ENCODE data around the gene PRKD2.
A peak's percentile ranks its signal among the peaks of the same experiment; 100 is the strongest.
"Not testable (repeated sequence)": the region's sequence is repeated elsewhere in the genome, so short reads cannot be mapped to it uniquely, and the experiment has no call there.

The PRKD2 gene

DNA sequence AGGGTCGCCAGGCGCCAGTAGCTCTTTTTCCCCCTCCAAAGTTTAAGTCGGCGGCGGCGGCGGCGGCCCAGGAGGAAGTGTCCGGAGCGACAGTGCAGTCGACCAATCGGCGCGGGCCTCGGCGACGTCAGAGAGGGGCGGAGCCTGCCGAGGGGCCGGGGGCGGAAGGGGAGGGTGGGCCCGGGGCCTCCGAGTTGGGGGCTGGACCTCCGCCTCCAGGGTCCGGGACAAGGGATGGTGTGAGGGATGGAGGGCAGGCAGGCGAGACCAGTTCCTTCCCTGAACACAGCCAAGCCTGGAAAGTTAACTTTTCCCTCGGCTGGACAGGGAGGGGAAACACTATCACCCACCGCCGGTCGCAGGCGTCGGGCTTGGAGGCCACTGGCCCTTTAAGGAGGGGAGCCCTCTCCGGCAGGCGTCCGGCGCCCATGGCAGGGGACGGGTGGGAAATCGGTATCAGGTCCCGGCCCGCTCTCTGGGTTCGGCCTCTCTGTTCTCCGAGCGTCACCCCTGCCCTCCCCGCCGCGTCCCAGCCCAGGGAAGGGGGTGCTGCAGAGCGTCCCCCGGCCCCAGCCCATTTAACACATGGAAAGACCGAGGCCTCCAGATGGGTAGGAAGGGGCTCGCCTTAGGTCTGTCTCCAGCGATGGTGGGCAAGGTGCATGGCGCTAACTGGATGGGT, at the start of gene PRKD2:
Gene PRKD2 (minus strand): TSS at position 81 of the 682 bp plus-strand sequence. CDS start 744 bp downstream, outside the sequence.
- DNase-seq = peak; percentile 25

DNA sequence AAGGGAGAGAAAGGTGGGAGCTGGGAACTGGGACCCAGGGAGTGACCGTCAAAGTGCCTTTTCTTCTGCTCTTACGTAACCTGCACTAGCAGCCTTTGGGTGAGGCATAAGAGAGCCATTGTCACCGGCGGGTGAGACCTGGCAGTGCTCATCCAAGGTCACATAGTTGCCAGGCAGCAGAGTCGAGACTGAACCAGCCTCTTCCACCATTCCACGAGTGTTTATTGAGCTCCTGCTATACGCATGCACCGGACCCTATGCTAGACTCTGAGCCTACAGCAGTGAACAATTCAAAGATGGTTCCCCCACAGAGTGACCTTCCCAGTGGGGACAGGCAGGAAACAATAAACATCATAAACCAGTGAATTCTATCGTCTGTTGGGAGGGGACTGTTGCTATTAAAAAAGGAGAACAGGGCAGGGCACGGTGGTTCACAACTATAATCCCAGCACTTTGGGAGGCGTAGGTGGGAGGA, 47.9 kb upstream of the PRKD2 start:
- no peak for DNase-seq

DNA sequence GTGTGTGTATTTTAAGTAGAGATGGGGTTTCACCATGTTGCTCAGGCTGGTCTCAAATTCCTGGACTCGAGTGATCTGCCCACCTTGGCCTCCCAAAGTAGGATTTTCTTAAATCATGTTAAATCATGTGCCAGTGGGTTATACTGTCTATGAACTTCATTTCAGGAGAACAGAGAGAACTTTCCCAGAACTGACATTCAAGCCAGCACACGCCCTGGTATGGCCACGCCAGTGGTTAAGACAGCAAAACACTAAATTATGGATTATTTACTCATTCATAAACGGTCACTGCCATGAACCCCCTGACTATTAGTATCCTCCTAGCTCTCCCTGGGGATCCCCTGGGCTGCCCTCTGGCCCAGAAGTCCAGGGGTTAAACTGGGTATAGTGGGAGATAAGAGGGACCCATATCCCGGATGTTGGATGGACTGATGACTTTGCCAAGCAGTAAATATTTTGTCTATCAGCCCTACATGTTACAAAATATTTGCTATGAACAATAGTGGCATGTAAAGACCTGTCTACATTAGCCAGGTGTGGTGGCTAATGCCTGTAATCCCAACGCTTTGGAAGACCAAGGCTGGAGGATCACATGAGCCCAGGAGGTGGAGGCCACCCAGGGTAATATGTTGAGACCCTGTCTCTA, 45.5 kb upstream of the PRKD2 start:
- DNase-seq = no peak

DNA sequence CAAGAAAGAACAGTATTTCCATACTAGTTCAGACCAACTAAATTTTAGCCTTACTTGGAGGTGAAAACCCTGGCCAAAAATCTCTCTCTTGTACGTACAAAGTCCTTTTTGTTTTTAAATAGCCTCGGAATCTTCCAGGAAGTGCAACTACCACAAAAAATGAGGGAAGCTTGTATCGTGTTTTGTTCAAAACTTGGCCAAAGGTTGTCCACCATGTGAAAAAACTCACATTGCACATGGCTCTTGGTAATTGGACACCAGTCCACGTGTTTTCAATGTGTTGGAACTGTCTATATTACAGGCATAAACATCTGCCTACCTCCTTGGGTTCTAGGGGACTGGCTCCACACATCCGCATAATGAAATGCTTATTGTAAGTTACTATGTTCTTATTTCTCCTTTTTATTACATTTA, 44.5 kb upstream of the PRKD2 start:
- DNase-seq = no peak

DNA sequence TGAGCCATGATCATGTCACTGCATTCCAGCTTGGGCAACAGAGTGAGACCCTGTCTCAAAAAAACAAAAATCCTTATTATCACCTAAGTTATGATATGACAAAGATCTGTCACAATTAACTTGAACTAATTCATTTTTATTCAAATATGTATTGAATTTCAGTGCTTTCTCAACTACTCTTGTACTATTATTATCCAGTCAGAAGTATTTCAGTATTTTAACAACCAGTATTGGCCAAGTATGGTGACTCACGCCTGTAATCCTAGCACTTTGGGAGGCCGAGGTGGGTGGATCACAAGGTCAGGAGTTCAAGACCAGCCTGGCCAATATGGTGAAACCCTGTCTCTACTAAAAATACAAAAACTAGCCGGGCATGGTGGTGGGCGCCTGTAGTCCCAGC, 44.0 kb upstream of the PRKD2 start:
- not testable (repeated sequence) for DNase-seq

DNA sequence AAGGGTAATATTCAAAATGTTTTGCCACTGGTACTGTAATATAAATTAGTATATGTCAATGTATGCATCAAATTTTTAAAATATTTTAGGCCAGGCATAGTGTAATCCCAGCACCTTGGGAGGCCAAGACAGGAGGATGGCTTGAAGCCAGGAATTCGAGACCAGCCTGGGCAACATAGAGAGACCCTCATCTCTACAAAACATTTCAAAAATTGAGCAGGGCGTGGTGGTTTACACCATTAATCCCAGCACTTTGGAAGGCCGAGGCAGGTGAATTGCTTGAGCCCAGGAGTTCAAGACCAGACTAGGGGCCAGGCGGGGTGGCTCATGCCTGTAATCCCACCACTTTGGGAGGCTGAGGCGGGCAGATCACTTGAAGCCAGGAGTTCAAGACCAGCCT, 43.4 kb upstream of the PRKD2 start:
- no peak for DNase-seq

DNA sequence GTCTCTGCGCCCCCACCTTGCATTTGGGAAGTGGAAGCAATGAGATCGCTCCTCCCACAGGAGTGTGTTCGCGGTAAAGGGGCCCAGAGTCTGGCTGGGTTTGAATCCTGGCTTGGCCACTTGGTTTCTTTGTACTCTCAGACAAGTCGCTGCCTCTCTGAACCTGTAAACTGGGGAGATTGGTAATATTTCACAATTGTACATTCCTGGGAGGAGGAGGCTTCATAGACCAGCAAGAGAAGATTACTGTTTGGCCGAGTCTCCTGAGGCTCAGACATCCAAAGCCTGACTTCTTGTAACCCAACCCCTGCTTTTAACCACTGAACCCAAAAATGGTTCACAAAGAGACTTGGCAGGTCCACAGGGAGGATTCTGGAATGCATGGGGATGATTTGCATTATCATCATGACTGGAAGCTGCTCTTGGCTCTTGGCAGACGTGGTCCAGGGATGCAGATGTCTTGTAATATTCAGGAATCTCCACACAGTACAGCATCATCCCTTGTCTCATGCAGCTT, 43.0 kb upstream of the PRKD2 start:
- DNase-seq = no peak

DNA sequence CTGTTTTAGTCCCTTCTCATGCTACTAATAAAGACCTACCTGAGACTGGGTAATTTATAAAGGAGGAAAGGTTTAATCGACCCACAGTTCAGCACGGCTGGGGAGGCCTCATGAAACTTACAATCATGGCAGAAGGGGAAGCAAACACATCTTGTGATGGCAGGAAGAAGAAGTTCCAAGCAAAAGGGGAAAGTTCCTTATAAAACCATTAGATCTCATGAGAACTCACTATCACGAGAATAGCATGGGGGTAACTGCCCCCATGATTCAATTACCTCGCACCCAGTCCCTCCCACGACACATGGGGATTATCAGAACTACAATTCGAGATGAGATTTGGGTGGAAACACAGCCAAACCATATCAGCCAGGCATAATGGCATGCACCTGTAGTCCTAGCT, 42.3 kb upstream of the PRKD2 start:
- no peak for DNase-seq

DNA sequence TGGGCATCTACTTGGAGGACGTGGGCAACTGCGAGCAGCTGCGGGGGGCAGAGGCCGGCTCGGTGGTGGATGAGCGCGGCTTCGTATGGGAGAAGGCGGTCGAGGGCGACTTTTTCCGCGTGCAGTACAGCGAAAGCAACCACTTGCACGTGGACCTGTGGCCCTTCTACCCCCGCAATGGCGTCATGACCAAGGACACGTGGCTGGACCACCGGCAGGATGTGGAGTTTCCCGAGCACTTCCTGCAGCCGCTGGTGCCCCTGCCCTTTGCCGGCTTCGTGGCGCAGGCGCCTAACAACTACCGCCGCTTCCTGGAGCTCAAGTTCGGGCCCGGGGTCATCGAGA, 39.6 kb upstream of the PRKD2 start:
- no peak for DNase-seq

DNA sequence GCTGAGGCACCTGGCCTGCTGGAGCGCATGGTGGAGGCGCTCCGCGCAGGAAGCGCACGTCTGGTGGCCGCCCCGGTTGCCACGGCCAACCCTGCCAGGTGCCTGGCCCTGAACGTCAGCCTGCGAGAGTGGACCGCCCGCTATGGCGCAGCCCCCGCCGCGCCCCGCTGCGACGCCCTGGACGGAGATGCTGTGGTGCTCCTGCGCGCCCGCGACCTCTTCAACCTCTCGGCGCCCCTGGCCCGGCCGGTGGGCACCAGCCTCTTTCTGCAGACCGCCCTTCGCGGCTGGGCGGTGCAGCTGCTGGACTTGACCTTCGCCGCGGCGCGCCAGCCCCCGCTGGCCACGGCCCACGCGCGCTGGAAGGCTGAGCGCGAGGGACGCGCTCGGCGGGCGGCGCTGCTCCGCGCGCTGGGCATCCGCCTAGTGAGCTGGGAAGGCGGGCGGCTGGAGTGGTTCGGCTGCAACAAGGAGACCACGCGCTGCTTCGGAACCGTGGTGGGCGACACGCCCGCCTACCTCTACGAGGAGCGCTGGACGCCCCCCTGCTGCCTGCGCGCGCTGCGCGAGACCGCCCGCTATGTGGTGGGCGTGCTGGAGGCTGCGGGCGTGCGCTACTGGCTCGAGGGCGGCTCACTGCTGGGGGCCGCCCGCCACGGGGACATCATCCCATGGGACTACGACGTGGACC, 39.1 kb upstream of the PRKD2 start:
- no peak for DNase-seq

DNA sequence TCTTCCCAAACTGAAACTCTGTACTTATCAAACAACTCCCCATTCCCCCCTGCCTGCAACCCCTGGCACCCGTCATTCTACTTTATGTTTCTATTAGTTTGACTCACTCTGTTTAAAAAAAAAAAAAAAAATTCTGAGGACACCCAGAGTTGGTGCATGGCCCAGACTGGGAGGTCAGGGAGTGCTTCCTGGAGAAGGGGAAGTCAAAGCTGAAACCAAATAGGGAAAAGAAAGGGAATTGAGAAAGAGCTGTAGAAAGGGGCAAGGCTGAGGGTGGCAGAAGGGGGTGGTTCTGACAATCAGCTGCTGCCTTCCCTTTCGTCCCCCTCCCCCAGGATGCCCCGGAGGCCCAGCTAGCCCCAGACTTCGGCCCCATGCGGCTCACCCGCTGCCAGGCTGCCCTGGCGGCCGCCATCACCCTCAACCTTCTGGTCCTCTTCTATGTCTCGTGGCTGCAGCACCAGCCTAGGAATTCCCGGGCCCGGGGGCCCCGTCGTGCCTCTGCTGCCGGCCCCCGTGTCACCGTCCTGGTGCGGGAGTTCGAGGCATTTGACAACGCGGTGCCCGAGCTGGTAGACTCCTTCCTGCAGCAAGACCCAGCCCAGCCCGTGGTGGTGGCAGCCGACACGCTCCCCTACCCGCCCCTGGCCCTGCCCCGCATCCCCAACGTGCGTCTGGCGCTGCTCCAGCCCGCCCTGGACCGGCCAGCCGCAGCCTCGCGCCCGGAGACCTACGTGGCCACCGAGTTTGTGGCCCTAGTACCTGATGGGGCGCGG, 38.4 kb upstream of the PRKD2 start:
- DNase-seq = no peak

DNA sequence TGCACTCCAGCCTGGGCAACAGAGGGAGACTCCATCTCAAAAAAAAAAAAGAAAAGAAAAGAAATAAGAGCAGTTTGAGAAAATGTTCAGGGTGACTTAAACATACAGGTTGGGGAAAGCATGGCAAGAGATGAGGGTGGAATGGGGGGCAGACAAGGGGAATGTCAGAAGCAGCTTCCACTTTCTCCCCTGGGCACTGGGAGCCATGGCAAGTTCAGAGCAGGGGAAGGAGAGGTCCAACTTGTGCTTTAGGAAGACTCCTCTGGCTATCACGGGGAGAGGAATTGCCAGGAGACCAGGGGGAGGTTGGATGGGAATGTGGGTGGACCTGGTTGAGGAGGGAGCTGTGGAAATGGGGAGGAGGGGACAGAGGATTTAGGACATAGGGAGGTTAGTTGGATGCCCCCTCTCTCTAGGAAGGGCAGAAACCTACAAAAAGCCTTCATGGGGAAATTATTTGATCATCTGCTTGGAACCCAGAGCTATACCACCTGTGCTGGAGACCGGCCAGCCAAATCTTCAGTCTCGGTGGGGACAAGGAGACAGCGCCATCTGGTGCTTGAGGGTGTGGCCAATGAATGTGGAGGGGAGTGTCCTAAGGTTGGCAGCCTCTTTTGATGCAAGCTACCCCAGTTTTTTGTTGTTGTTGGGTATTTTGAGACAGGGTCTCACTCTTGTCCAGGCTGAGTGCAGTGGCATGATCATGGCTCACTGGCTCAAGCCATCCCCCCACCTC, 36.7 kb upstream of the PRKD2 start:
- DNase-seq = peak; percentile 77

DNA sequence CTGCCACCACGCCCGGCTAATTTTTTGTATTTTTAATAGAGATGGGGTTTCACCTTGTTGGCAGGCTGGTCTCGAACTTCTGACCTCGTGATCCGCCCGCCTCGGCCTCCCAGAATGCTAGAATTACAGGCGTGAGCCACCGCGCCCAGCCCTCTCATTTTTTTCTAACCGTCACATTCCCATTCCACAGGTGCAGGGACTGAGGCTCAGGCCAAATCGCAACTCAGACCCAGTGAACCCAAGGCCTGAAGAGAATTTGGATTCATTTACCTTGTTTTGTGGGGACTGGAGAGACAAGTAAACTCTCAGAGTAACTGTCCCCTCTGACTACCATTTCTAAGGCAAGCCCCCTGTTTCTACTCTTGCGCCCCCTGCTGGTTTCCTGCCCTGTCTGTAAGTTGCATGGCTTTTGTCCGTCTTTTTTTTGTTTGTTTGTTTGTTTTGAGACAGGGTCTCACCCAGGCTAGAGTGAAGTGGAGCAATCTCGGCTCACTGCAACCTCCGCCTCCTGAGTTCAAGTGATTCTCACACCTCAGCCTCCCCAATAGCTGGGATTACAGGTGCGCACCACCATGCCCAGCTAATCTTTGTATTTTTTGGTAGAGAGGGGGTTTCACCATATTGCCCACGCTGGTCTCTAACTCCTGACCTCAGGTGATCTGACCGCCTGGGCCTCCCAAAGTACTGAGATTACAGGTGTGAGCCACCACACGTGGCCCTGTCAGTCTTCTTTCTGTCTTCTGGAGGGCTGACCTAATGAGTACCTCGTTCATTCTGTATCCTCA, 31.6 kb upstream of the PRKD2 start:
- DNase-seq = peak; percentile 69

DNA sequence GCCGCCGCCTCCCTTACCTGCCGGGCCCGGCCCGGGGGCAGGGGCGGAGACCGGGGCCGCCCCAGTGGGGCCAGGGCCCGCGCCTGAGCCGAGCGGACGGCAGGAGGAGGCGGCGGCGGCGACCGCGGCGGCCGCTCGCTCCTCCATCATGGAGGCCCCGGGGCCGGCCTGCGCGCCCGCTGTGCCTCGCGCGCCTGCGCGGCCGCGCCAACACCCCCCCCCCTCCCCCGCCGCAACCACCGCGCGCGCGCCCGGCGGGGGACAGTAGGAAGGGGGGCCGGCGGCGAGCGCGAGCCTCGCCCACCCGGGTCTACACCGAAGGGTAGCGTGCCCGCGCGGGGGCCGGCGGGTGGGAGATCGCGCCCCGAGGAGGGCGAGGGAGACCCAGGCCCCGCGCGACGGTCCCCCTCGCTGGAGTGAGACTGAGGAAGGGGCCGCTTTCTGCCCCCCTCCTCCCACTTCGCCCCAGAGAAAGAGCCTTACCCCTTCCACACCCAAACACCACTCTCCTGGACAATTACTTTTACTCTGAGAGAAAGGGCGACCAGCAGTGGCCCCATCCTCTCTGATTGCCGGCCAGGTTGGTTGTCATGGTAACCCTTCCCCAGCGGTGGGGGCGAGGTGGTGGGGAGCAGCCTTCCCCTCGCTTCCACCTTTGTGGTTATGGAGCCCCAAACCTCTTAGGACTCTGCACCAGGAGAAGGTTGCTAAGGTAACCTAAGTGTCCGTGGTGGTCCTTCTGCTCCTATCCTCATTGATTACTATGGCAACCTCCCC, 29.6 kb upstream of the PRKD2 start, which contains the start of gene STRN4:
Gene STRN4 (minus strand): TSS at position 170 of the 777 bp plus-strand sequence. CDS start 20 bp downstream, at position 150.
- peak; percentile 17 for DNase-seq

DNA sequence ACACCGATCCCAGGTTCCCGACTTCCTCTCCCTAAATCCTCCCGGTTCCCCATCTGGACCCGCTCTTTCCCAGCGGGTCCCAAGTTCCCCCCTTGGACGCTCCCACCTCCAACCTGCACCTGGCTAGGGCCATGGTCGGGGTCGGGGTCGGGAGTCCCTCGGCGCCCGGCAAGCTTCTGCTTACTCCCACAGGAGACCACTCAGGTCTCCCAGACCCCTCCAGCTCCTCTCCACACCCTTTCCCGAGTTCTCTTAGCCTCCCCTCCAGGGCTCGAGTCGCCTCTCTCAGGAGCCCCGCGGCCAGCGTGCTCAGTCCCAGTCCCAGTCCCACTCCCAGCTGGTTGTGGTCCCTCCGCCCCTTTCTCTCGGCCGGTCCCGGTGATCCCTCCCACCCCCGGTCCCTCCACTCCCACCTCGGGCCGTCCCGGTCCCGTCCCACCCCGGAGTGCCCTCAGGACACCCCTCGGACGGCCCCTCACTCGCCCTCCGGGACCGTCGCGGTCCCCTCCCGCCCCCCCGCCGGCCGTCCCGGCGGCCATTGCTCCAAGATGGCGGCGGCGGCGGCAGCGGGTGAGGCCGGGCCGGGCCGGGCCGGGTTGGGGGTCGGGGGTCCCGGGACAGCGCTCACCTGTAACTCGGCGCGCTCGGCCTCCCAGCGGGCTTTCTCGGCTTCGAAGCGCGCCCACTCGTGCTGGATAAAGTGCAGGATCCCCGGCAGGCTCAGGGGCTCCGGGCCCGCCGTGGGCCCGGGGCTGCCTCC, 28.8 kb upstream of the PRKD2 start, which contains the start of gene FKRP:
Gene FKRP (plus strand): TSS at position 537 of the 760 bp plus-strand sequence. CDS start 9,394 bp downstream, outside the sequence.
- no peak for DNase-seq

DNA sequence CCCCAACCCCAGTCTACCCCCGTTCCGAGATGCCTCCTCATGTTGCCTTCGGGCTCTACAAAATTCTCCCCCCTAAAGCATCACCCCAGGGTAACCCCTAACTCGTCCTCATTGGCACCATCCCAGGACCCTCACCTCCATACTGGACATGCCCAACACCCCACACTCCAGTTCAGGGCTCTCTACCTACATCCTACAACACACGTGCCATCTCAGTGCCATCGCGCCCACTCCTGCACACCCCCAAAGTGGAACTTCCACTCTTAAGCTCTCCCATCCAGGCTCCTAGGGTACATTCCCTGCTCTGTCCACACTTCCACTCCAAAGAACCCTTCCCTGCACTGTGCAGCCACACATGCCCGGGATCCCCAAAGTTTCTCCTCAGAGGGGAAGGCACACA, 28.1 kb upstream of the PRKD2 start:
- no peak for DNase-seq

DNA sequence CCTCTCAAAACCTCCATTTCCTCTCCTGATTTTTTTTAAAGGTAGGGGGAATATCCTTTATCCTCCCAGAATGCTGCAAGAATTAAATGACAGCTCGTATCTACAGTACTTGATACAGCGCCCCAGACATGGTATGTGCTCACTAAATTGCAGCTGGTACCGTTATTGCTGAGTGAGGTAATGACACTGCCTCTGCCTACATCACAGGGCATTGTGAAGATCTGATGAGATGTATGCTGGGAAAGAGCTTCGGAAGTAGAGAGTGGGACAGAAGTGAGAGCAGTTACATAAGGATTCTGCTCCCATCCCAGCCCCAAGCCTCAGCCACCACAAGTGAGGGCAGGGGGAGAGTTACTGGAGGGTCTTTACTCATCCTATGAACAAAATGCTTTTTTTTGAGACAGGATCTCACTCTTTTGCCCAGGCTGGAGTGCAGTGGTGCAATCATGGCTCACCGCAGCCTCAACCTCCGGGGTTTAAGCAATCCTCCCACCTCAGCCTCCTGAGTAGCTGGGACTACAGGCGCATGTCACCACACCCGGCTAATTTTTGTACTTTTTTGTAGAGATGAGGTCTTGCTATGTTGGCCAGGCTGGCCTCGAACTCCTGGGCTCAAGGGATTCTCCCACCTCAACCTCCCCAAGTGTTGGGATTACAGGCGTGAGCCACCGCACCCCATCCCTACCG, 27.2 kb upstream of the PRKD2 start:
- no peak for DNase-seq

DNA sequence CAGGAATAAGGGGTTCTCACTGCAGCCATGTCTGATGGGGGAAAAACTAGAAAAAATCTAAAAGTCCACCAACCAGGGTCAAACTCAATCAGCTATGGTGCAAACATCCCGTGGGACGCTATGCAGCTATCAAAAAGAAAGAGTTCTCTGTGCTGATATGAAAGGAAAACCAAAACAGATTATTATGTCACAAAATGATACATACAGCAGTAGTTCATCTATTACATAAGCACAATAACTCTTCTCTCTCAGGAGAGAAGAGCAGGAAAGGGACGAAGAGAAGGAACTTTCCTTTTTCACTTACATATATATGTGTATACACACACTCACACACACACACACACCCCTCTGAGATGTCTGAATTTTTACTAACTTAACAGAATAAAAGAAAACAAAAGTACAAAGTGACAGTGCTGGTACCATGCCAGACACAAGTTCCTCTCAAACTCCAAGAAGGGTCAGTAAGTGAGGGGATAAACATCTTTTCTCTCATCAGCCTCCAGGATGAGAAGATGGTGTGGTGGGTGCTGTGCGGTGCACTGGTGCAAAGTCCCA, 26.1 kb upstream of the PRKD2 start:
- no peak for DNase-seq

DNA sequence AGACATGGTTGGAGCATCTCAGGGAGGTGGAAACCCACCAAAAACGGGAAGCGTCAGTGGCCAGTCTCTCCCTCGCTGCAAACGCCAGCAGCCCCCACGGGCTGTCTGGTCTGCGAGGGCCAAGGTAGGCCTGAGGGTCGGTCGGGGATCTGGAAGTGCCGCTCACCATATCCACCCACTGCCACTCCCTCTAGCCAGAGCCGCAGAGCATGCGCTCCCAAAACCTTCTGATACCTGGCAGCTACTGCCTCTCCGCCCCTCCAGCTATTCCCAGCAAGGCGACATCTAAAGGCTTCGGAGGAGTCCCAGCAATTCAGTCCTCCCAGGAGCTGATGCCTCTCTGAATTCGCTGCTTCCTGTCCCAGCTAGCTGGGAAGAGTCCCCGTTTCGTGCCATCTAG, 24.5 kb upstream of the PRKD2 start:
- DNase-seq = no peak

Measured in NCI-H1694 (cell line).